Bone marrow (tissue), 2 donors: Measurements from ENCODE around the gene GCLC.
"Not testable (repeated sequence)": the region's sequence is repeated elsewhere in the genome, so short reads cannot be mapped to it uniquely, and the experiment has no call there.

Source experiments
- DNase-seq, 2 donors: peaks; one replicate each; lab custom pipeline; 2025; lab: John Stamatoyannopoulos, UW

GCLC gene

DNA sequence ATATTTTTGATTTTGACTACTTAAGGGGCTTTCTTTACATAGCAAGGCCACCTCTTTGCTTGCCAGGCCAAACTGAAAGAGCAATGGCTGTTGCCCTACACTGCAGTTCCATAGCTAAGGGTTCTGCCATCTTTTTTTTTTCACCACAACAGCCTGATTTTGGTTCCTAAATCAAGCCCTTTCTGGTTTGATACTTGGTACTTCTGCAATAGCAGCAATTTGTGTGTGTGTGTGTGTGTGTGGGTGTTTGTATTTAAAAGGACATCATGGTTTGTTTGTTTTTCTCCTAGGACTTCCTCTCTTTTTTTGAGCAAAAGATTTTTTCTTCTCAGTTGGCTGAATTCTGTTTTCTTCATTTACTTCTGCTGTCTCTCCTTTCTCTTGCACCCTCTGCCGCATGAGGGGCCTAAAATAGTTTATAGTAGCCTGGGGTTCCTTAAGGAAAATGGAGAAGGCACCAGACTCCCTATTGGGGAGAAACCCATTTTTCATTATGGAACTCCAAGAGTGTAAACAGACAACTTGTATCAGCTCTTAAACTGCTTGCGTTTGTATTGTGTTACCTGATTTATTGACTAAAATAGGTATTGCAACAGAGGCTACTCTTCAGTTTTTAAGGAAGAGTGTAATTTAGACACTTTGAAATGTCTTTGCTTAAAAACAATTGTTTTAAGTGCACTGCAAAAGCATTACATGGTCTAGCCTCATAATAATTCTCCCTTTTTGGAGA is 12.2 kb upstream of the GCLC start:
- DNase-seq: no peak

DNA sequence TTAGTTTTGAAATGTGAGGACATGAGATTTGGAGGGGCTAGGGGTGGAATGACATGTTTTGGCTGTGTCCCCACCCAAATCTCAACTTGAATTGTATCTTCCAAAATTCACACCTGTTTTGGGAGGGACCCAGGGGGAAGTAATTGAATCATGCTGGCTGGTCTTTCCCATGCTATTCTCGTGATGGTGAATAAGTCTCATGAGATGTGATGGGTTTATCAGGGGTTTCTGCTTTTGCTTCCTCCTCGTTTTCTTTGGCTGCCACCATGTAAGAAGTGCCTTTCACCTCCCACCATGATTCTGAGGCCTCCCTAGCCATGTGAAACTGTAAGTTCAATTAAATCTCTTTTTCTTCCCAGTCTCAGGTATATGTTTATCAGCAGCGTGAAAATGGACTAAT is 8.7 kb upstream of the GCLC start:
- DNase-seq: not testable (repeated sequence)

DNA sequence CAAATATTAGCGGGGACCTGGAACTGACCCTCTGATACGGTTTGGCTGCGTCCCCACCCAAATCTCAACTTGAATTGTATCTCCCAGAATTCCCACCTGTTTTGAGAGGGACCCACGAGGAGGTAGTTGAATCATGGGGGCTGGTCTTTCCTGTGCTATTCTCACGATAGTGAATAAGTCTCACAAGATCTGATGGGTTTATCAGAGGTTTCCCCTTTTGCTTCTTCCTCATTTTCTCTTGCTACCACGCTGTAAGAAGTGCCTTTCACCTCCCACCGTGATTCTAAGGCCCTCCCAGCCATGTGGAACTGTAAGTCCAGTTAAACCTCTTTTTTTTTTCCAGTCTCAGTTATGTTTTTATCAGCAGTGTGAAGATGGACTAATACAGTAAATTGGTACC is 6.8 kb upstream of the GCLC start:
- not testable (repeated sequence) for DNase-seq

DNA sequence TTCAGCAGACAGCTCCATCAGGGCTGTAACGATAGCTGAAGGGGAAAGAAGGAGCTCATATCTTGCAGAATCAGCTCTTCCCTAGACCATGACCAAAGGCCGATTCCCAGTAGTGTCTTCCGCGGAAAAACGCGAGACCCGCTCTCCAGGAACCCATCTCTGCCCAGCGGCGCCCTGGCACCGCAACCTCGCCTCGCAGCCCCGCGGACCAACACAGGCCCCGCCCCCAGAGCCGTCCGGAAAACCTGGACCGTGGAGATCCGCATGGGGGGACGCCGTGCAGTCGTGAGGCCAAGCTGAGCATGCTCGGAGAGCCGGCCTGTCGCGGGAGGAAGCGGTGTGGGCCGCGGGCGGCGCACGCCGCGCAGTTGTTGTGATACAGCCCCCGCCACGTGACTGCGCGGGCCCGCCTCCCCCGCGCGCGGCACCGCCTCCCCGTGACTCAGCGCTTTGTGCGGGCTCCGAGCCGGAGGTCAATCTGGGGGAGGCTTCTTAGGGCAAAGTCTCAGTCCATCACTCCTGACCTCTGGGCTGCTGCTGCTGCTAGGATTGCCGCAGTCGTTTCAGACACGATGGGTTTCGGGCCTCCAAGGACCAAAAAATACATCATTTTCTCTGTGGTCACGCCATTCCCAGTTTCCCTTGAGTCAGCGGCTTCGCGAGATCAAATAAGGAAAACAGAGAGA is 3.1 kb upstream of the GCLC start:
- DNase-seq: peak; percentile 82

DNA sequence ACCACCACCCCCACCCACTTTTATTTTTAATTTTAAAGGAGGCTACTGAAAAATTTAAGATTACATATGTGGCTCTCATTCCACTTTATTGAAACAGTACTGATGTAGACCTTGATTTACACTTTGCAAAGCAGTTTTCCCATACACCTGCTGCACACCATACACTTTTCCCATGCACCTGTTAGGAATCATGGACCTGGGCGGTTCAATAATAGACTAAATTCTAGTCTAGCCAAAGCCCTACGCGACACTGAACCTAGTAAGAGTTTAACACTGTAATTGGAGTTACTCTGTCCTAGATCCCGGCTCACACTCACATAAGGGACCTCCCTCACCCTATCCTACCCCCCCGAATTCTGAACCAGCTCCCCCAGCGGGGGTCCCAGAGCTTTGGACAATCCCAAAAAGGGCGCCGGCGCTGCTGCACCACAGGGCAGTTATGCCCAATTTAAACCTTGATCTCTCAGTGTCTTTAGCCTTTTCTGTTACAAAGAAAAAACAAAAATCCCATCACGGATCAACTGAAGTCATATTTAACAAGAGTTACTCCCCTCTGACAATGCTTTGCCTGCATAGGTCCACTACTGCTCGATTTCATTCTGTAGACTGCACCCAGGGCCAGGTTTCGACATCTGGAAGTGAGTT is 2.4 kb upstream of the GCLC start:
- DNase-seq: no peak

DNA sequence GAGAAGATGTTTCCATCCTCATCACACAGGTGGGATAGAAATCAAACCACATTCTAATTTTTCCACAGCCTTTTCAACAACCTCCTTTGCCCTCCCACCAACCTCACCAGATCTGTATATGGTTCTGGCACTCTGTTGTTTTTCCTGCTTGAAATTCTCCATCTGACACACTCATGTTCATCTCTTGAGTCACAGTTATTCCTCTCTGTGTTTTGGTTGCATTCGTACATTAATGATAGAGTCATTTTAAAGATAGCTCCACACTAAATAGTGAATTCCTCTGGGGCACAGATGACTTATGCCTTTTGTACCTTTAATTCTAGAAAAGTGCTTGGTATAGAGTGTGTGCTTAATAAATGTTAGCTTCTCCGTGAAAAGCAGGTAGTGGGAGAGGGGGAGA is 1.4 kb upstream of the GCLC start:
- DNase-seq: no peak

DNA sequence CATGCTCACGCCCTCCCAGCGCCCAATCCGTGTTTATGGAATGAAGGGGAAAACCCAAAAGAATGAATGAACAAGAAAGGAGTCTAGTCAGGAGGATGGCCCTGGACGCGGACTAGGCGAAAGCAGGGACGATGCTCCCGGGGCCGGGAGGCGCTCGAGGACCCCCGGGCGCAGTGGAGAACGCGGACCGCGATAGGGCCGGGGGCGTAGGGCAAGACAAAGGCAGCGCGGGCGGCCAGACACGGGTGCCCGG is 758 bp downstream of the GCLC start:
- no peak for DNase-seq

DNA sequence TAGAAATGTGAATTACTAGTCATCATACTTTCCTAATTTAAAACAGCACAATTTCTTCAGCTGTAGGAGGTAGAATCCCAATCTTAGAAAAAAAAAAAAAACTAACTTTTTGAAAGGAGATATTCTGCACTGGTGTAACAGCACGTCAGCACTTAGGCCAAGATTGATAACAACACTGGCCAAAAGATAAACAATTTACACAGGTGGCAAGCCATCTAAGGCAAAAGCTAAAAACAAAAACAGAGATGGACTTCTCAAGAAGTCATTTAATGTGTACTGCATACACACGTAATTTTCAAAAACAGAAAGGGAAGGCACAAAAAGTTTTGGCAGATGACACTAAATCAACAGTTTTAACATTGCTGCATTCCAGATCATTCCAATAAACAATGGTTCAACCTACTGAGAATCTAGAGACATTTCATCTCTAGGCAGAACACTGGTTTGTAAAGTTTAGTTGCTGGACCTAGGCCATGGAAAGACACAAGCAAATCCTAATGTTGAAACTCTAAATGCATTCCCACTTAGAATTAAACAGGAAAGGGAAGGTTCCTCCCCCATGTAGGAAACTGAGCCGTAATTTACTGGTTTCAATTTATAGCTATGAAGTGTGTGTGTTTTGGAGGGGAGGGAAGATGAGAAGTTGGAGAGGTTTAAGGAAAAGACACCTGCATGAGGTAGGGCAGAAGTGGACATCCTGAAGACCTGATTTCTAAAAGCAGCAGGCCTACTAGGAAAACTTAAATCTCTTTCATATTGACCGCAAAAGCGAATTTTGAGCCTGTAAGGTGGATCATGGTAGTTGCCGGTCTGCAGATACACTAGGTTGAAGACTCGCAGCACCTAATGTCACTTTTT is 1.3 kb downstream of the GCLC start:
- no peak for DNase-seq

DNA sequence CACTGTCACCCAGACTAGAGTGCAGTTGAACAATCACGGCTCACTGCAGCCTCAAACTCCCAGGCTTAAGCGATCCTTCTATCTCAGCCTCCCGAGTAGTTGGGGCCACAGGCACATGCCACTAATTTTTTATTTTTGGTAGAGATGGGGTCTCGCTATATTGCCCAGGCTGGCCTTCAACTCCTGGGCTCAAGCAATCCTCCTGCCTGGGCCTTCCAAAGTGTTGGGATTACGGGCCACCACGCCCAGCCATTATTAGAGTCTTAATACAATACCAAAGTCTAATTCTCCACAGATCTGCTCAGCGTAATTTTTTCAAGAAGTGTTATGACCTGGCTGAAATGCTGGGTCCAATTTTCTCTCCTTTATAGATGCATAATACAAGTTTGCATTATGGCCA is 3.0 kb downstream of the GCLC start:
- DNase-seq: no peak

DNA sequence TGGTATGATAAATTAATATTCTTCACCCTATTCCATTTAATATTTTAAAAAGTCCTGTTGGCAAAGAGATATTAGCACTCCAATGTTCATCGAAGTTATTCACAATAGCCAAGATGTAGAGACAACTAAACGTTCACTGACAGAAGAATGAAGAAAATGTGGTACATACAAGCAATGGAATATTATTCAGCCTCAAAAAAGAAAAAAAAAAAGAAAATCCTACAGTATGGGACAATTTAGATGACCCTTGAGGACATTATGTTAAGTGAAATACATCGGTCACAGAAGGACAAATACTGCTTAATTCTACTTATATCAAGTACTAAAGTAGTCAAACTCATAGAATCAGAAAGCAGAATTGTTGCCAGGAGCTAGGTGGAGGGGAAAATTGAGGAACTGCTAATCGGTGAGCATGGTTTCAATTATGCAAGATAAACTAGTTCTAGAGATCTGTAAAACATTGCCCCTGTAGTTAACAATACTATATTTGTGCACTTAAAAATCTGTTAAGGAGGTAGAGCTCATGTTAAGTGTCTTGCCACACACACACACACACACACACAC is 4.7 kb downstream of the GCLC start:
- DNase-seq: no peak

DNA sequence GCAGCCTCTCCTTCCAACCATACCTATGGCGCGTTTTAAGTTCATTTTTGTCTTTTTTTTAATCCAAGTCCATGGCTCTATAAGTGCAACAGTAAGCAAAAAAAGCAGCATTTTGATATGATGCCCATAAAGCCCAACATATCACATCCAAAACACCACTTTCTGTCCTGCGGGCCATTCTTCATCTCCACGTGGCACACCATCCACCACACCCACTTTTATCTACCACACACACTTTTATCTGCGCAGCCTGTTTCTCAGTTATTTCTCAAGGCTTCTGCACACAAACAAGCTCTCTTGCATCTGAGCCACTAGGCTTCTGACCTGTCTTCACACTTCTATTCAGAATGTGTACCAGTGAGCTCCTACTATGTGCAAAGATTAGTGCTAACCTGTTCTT is 5.3 kb downstream of the GCLC start:
- no peak for DNase-seq

DNA sequence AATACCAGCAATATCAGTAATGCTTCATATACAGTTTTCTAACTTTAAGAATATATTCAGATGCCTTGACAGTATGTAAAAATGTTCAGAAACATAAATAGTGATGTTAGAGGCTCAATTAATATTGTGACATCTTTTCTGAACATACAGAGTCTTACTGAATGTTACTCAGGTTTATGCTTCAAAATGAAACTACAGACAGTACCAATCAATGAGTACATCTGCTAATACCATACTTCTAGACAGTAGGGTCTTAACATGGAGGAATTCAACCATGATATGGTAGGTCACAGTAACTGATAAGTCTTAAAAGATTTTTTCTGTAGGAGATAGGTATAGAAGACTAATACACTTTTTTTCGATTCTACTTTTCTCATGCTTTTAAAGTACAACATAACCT is 8.3 kb downstream of the GCLC start:
- no peak for DNase-seq

DNA sequence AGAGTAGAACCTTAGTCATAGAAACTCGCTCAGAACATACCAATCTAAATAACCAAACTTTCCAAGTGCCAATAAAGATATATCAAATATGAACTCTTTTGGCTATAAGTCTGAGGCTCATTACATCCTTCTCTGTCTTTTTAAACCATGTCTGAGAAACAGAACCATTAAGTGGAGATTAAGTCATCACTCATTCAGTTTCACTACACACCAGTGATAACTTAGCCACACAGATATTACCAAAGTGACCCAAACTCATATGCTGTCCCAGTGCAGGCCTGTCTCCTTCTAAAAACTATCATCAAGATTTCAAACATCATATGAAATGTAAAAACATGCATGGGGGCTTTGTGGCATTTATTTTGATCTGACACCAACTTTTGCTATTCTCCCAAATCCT is 12.0 kb downstream of the GCLC start:
- no peak for DNase-seq

DNA sequence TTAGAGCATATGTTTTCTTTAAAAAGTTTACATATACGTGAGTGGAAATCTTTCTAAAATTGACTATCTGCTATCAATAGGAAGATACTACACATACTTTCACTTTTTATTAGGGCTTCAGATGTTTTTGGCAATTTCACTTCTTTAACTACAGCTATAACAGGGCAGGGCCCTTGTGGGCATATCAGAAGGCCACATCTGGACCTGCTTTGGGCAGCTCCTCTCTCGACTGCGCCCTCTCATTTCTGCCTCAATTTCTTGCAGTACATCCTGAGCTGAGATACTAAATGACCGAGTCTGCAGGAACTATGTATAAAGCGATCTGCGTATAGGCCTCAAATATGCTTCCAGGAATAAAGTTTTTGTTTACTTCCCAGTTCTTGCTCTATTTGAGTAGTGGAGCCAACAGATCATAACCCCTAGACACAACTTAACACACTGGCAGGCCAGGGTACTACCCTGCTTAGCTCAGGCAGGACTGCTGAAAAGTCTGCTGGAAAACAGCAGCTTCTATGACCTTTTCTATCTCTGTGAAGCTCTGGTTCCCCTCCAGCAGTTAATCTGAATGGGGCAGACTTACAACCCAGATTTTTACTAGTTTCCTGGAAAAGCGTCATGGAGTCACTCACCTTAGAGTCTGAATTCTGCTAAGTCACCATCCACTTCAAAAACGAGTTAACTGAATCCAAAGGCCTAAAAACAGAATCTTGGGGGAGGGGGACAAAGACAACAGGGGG is 12.7 kb downstream of the GCLC start:
- no peak for DNase-seq

DNA sequence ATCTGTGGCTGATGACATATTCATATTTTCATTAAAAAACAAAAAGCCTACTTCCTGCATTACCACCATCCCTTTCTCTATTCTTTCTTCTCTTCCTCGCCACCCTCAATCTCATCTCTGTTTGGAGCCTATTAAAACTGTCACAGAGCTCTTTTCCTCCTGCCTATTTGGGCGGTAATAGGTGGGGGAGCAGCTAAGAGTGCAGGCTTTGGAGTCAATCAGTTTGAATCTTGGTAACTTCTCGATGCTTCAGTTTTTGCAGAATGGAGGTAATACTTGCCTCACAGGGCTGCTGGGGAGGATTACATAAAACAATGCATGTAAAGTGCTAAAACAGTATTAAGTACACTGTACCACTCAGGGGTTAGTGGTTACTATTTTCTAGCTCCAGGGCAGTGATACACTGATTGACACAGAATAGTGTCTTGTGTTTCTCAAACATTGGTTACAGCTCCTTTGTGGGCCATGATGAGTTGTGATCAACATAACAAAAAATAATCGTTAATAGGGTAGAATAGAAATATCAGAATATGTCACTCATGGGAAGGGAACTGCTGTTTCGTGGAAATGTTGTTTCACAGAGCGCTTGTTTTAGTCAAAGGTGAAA is 14.0 kb downstream of the GCLC start:
- DNase-seq: no peak

DNA sequence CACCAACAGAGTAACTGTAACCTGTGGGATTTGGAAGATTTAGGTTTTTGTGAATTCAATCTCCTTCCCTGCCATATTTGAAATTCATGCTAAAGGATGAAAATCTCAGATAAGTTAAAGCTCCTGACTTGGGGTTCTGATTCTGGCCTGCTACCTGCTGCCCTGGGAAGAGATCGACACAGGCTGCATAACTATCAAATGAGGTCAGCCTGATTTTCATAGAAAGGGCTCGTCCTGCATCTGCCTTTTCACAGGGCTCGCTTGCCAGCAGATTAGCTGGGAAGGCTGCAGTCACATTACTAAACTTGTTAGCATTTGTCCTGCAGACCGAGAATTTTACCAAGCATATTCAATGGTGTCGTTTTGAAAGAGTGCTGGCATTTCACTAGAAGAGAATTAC is 14.6 kb downstream of the GCLC start:
- no peak for DNase-seq

DNA sequence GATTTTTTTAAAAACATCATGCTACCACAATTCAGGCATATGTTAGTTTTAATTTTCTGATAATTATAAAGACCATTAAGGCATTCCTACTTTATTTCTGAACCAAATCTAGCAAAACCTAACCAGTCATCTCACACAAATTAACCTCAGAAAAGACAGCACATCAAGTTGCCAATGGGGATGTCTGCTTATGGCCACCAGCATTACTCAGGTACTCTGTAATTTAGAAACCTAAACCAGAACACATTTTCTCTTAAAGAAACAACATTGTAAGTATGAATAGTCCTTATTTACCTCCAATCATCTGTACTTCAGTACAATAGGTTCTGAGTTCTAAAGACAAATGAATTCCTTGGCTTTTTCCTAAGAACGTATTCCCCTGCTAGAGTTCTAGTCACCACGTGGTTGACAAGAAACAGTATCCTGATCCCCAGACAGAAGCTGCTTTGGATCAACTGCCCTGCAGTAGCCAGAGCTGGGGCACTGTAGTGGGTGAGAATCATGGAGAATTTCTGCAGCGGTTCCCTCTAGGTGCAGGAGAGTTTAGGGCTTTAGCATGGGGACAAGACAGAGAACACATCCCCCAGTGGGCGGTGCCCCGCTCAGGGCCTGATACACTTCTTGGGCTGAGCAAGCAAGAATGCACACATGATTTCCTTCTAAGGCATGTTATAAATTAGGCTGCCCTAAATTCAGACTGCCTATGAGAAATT is 15.4 kb downstream of the GCLC start:
- DNase-seq: no peak

DNA sequence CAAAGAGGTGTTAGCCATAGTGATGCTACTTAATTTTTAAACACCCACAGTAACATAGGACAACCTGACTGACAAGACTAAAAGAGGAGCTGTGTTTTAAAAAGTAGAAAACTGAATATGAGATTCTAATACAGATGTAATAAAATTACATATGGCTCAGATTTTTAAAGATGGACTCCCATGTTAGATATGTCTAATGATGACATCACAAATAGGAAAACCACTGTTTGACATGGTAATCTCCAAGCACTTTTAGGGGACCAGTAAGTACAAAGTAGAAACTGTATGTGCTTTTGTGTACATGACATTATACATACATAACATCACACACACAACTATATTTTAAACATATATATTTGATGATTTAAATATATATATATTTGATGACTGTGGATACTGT is 16.8 kb downstream of the GCLC start:
- DNase-seq: no peak

DNA sequence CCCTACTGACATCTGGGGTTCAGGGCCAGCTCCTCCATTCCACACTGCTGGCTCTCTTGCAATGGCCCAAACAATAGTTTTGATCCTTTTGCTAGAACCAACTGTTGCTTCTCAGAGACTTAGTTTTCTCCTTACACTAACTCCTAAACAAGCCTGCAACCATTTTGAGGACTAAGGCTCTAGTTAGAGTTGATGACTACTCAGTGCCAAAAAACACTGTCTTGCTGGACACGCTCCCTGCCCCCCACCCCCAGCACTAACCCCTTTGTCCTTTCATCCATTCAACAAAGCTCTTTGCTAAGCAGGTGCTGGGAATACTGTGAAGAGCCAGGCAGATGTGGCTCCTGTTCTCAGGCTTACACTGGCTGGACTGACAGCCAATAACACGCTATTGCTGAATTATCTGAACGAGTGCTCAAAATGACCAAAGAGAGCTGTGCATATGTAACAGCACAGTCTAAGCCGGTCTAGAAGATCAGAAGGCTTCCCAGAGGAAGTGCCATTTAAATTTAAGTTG is 17.6 kb downstream of the GCLC start:
- no peak for DNase-seq

DNA sequence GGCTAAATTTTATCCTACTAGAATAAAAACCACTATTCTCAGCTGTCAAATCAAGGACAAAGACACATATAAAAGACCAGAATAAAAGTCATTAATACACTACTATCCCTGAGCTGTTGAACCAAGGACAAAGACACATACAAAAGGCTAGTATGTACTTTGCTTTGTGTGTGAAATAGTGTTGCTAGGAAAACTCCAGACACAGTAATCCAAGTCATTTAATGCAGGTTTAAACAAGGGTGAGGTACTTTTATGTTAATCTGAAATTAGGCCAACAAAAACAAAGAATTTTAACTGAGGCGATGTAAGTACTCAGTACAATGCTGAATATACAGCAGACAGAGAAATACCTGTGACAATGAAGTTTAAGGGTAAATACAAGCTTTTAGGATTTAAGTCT is 18.9 kb downstream of the GCLC start:
- DNase-seq: no peak

DNA sequence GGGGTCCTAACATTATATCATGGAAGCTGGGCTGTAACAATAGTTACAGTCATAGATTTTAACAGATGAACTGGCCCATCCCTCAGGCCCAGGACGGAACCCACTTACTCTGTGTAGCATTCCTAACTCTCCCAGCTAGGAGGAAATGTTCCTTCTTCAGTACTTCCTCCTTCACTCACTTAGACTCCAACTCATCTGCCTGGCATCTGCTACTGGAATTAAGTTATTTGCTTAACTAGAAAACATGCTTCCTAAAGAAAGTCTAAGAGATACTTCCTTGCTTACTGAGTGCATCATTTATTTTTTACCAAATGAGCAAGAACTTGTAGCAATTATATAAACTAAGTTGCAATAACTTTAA is 20.5 kb downstream of the GCLC start:
- DNase-seq: no peak
